ENCODE results near the gene ACE2.

Gene ACE2

GRCh38 chrX:15617111-15617510 is 16.4 kb upstream of the ACE2 start:
- Histone ChIP-seq H4K20me1 (ENCODE audit: insufficient read depth, low read length) (no peaks in the 10 kb centered on the region), H3K79me2 (ENCODE audit: insufficient read depth, low read length) (no peaks in the 10 kb centered on the region), H3K9ac (ENCODE audit: low read depth, low read length) (no peak overlapping the region), H3K36me3 (ENCODE audit: insufficient read depth, low read length) (no peaks in the 10 kb centered on the region), H3K9me3 (ENCODE audit: insufficient read depth, low read length, severe bottlenecking) (no peaks in the 10 kb centered on the region), H3K27me3 (ENCODE audit: insufficient read depth, low read length, poor library complexity) (no peaks in the 10 kb centered on the region), H3K4me2 (ENCODE audit: insufficient read depth, low read length) (no peak overlapping the region), H3K27ac (ENCODE audit: low read length) (no peak overlapping the region), H3K4me1 (ENCODE audit: insufficient read depth, low read length) (no peaks in the 10 kb centered on the region), H3K4me3 (ENCODE audit: low read depth in 1 of 2, low read length in 2 of 2) (no peak overlapping the region), H2AFZ (ENCODE audit: low read depth, low read length) (no peak overlapping the region)
- no peak for ATAC-seq (ENCODE audit: insufficient read depth, low read depth)
- no peak for DNase-seq
- TF ChIP-seq, protein P1, sequence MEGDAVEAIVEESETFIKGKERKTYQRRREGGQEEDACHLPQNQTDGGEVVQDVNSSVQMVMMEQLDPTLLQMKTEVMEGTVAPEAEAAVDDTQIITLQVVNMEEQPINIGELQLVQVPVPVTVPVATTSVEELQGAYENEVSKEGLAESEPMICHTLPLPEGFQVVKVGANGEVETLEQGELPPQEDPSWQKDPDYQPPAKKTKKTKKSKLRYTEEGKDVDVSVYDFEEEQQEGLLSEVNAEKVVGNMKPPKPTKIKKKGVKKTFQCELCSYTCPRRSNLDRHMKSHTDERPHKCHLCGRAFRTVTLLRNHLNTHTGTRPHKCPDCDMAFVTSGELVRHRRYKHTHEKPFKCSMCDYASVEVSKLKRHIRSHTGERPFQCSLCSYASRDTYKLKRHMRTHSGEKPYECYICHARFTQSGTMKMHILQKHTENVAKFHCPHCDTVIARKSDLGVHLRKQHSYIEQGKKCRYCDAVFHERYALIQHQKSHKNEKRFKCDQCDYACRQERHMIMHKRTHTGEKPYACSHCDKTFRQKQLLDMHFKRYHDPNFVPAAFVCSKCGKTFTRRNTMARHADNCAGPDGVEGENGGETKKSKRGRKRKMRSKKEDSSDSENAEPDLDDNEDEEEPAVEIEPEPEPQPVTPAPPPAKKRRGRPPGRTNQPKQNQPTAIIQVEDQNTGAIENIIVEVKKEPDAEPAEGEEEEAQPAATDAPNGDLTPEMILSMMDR (IDR thresholded peaks at IDR 0.05; ENCODE audit: borderline replicate concordance, extremely low read depth, low read length, poor library complexity, severe bottlenecking): no peak
- TF ChIP-seq EZH2 (IDR thresholded peaks at IDR 0.05; ENCODE audit: borderline replicate concordance, low read depth, low read length, severe bottlenecking): no peak

GRCh38 chrX:15616531-15616930 is 15.8 kb upstream of the ACE2 start:
- no peaks in the 10 kb centered on the region for H3K79me2 ChIP-seq (ENCODE audit: insufficient read depth, low read length)
- H3K9me3 ChIP-seq (ENCODE audit: insufficient read depth, low read length, severe bottlenecking): no peaks in the 10 kb centered on the region
- no peak overlapping the region for H3K9ac ChIP-seq (ENCODE audit: low read depth, low read length)
- no peaks in the 10 kb centered on the region for H3K36me3 ChIP-seq (ENCODE audit: insufficient read depth, low read length)
- TF ChIP-seq, protein P1 (IDR thresholded peaks at IDR 0.05; ENCODE audit: borderline replicate concordance, extremely low read depth, low read length, poor library complexity, severe bottlenecking): no peak
- no peak for TF ChIP-seq EZH2 (IDR thresholded peaks at IDR 0.05; ENCODE audit: borderline replicate concordance, low read depth, low read length, severe bottlenecking)
- no peaks in the 10 kb centered on the region for H3K27me3 ChIP-seq (ENCODE audit: insufficient read depth, low read length, poor library complexity)
- H2AFZ ChIP-seq (ENCODE audit: low read depth, low read length): no peak overlapping the region
- no peak for DNase-seq
- H3K27ac ChIP-seq (ENCODE audit: low read length): no peak overlapping the region
- no peak overlapping the region for H3K4me2 ChIP-seq (ENCODE audit: insufficient read depth, low read length)
- H3K4me1 ChIP-seq (ENCODE audit: insufficient read depth, low read length): no peaks in the 10 kb centered on the region
- ATAC-seq (ENCODE audit: insufficient read depth, low read depth): no peak
- no peaks in the 10 kb centered on the region for H4K20me1 ChIP-seq (ENCODE audit: insufficient read depth, low read length)
- no peak overlapping the region for H3K4me3 ChIP-seq (ENCODE audit: low read depth in 1 of 2, low read length in 2 of 2)

- no peaks in the 10 kb centered on the region for H3K79me2 ChIP-seq (ENCODE audit: insufficient read depth, low read length)
- H3K9ac ChIP-seq (ENCODE audit: low read depth, low read length): no peak overlapping the region
- H3K27me3 ChIP-seq (ENCODE audit: insufficient read depth, low read length, poor library complexity): no peaks in the 10 kb centered on the region
- H4K20me1 ChIP-seq (ENCODE audit: insufficient read depth, low read length): no peaks in the 10 kb centered on the region
- H2AFZ ChIP-seq (ENCODE audit: low read depth, low read length): no peak overlapping the region
- DNase-seq: no peak
- H3K4me3 ChIP-seq (ENCODE audit: low read depth in 1 of 2, low read length in 2 of 2): no peak overlapping the region
- no peaks in the 10 kb centered on the region for H3K36me3 ChIP-seq (ENCODE audit: insufficient read depth, low read length)
- no peak overlapping the region for H3K27ac ChIP-seq (ENCODE audit: low read length)
- ATAC-seq (ENCODE audit: insufficient read depth, low read depth): no peak
- no peak for TF ChIP-seq EZH2 (IDR thresholded peaks at IDR 0.05; ENCODE audit: borderline replicate concordance, low read depth, low read length, severe bottlenecking)
- TF ChIP-seq, protein P1 (IDR thresholded peaks at IDR 0.05; ENCODE audit: borderline replicate concordance, extremely low read depth, low read length, poor library complexity, severe bottlenecking): no peak
- no peak overlapping the region for H3K4me2 ChIP-seq (ENCODE audit: insufficient read depth, low read length)
- no peaks in the 10 kb centered on the region for H3K9me3 ChIP-seq (ENCODE audit: insufficient read depth, low read length, severe bottlenecking)
- no peaks in the 10 kb centered on the region for H3K4me1 ChIP-seq (ENCODE audit: insufficient read depth, low read length)
Observed at GRCh38 chrX:15607067-15607466, 6.3 kb upstream of the ACE2 start.

DNA sequence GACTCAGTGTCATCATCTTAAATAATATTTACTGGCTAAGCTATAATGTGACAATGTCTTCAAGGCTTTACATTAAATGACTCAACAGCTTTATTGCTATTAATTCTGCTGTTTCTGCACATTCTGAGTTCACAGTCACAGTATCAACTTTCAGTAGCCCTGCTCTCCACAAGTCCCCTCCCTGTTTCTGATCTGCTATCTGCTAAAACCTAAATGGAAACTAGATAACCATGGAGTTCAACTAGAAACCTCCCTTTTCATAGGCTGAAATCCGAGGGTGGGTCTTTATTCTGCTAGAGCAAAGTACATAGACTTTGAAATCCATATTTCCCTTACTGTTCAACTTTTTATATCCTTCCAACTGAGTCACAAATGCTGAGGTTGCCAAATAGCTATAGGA is 5.4 kb upstream of the ACE2 start:
- no peaks in the 10 kb centered on the region for H3K27me3 ChIP-seq (ENCODE audit: insufficient read depth, low read length, poor library complexity)
- H2AFZ ChIP-seq (ENCODE audit: low read depth, low read length): no peak overlapping the region
- H3K79me2 ChIP-seq (ENCODE audit: insufficient read depth, low read length): no peaks in the 10 kb centered on the region
- ATAC-seq (ENCODE audit: insufficient read depth, low read depth): no peak
- H3K4me2 ChIP-seq (ENCODE audit: insufficient read depth, low read length): no peak overlapping the region
- no peak overlapping the region for H3K27ac ChIP-seq (ENCODE audit: low read length)
- H3K4me1 ChIP-seq (ENCODE audit: insufficient read depth, low read length): no peaks in the 10 kb centered on the region
- no peak overlapping the region for H3K4me3 ChIP-seq (ENCODE audit: low read depth in 1 of 2, low read length in 2 of 2)
- H3K9me3 ChIP-seq (ENCODE audit: insufficient read depth, low read length, severe bottlenecking): no peaks in the 10 kb centered on the region
- no peak for TF ChIP-seq EZH2 (IDR thresholded peaks at IDR 0.05; ENCODE audit: borderline replicate concordance, low read depth, low read length, severe bottlenecking)
- TF ChIP-seq, protein P1 (IDR thresholded peaks at IDR 0.05; ENCODE audit: borderline replicate concordance, extremely low read depth, low read length, poor library complexity, severe bottlenecking): no peak
- no peak overlapping the region for H3K9ac ChIP-seq (ENCODE audit: low read depth, low read length)
- no peaks in the 10 kb centered on the region for H4K20me1 ChIP-seq (ENCODE audit: insufficient read depth, low read length)
- H3K36me3 ChIP-seq (ENCODE audit: insufficient read depth, low read length): no peaks in the 10 kb centered on the region
- DNase-seq: no peak
